ENCODE data around the gene BIRC6.
"Not testable (repeated sequence)": the region's sequence is repeated elsewhere in the genome, so short reads cannot be mapped to it uniquely, and the experiment has no call there.

The BIRC6 gene

DNA sequence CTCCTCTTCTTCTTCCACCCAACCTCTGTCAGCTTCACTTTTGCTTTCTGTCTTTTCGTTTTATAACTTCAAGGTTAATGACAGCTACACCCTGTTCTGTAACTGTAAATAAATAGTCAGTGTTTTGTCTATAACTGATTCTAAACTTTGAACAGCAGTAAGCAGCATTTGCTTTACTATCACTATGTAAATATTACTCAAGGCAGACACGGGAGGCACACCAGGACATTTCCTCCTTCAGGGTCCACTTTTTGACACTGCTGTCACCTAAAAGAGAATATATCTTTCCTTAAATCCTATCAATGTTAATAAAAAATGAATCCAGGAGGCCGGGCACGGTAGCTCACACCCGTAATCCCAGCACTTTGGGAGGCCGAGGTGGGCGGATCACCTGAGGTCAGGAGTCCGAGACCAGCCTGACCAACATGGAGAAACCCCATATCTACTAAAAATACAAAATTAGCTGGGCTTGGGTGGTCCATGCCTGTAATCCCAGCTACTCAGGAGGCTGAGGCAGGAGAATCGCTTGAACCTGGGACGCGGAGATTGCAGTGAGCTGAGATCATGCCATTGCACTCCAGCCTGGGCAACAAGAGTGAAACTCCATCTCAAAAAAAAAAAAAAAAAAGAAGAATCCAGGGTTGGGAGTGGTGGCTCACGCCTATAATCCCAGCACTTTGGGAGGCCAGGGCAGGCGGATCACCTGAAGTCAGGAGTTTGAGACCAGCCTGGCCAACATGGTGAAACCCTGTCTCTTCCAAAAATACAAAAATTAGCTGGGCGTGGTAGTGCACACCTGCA, 27.4 kb upstream of the BIRC6 start:
- not testable (repeated sequence) for H3F3A ChIP-seq (ENCODE audit: control insufficient read depth, insufficient read depth); H3K27ac ChIP-seq (ENCODE audit: low read depth, low read length); H3K79me2 ChIP-seq (ENCODE audit: control insufficient read depth, low read length); H3K36me3 ChIP-seq (ENCODE audit: control insufficient read depth, low read length); H3K27me3 ChIP-seq (ENCODE audit: control insufficient read depth, low read length); H3K4me1 ChIP-seq (ENCODE audit: control insufficient read depth, low read length); H3K4me2 ChIP-seq (ENCODE audit: low read length); H3K4me3 ChIP-seq (ENCODE audit: low read length); H3K9me3 ChIP-seq (ENCODE audit: control insufficient read depth, insufficient read depth, low read length); H3K9me2 ChIP-seq (replicated peaks; ENCODE audit: control insufficient read depth, low read length); H4K20me1 ChIP-seq (ENCODE audit: control insufficient read depth, insufficient read depth, low read depth, low read length)

DNA sequence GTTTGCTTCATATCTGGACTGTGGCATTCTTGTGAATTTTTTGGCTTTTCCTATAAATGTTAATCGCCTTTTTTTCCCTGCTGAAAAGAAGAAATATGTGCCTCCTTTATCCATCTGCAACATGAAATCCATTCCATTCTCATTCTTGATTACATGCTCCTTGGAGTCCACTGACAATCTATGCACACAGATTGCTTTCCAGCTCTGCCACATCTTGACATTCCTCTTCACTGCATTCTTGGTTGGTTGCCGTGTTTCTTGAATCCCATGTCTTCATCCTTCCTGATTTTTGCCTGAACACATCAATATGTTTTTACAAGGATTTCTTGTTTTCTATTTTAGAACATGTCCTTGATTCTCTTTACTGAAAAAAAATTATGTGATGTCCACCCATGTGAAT, 26.7 kb upstream of the BIRC6 start:
- Histone ChIP-seq H3K4me1 (ENCODE audit: control insufficient read depth, low read length) (no peaks in the 10 kb centered on the region), H3K79me2 (ENCODE audit: control insufficient read depth, low read length) (no peaks in the 10 kb centered on the region), H3K36me3 (ENCODE audit: control insufficient read depth, low read length) (no peaks in the 10 kb centered on the region), H3F3A (ENCODE audit: control insufficient read depth, insufficient read depth) (no peaks in the 10 kb centered on the region), H4K20me1 (ENCODE audit: control insufficient read depth, insufficient read depth, low read depth, low read length) (no peaks in the 10 kb centered on the region), H3K4me3 (ENCODE audit: low read length) (no peak overlapping the region), H3K27ac (ENCODE audit: low read depth, low read length) (no peak overlapping the region), H3K9me2 (replicated peaks; ENCODE audit: control insufficient read depth, low read length) (no peaks in the 10 kb centered on the region), H3K9me3 (ENCODE audit: control insufficient read depth, insufficient read depth, low read length) (no peaks in the 10 kb centered on the region), H3K4me2 (ENCODE audit: low read length) (no peak overlapping the region), H3K27me3 (ENCODE audit: control insufficient read depth, low read length) (no peaks in the 10 kb centered on the region)
- TF ChIP-seq, protein P1, sequence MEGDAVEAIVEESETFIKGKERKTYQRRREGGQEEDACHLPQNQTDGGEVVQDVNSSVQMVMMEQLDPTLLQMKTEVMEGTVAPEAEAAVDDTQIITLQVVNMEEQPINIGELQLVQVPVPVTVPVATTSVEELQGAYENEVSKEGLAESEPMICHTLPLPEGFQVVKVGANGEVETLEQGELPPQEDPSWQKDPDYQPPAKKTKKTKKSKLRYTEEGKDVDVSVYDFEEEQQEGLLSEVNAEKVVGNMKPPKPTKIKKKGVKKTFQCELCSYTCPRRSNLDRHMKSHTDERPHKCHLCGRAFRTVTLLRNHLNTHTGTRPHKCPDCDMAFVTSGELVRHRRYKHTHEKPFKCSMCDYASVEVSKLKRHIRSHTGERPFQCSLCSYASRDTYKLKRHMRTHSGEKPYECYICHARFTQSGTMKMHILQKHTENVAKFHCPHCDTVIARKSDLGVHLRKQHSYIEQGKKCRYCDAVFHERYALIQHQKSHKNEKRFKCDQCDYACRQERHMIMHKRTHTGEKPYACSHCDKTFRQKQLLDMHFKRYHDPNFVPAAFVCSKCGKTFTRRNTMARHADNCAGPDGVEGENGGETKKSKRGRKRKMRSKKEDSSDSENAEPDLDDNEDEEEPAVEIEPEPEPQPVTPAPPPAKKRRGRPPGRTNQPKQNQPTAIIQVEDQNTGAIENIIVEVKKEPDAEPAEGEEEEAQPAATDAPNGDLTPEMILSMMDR (IDR thresholded peaks at IDR 0.05; ENCODE audit: low read depth, low read length, poor library complexity, severe bottlenecking) = no peak
- no peak for TF ChIP-seq EZH2phosphoT487 (IDR thresholded peaks at IDR 0.05; ENCODE audit: borderline replicate concordance, low read length)

DNA sequence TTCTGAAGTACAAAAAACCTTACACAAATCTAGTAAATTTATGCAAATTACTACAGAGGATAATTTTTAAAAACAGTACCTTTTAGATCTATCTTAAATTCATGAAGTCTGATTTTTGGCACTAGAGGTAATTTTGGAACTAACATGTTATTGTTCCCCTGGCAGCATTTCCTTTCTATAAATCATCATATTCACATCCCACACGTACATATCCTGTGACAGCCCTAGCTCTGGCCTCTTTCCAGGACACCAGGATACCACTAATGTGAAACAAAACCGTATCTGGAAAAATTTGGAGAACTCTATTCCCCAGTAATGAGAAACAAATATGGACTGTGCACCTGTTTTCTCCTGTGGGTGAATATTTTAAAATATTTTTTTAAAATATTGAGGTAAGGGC, 14.0 kb upstream of the BIRC6 start:
- Histone ChIP-seq H3K79me2 (ENCODE audit: control insufficient read depth, low read length) (no peaks in the 10 kb centered on the region), H3K9me2 (replicated peaks; ENCODE audit: control insufficient read depth, low read length) (no peaks in the 10 kb centered on the region), H3K9me3 (ENCODE audit: control insufficient read depth, insufficient read depth, low read length) (no peaks in the 10 kb centered on the region), H3K4me2 (ENCODE audit: low read length) (no peak overlapping the region), H3F3A (ENCODE audit: control insufficient read depth, insufficient read depth) (no peaks in the 10 kb centered on the region), H3K4me3 (ENCODE audit: low read length) (no peak overlapping the region), H3K4me1 (ENCODE audit: control insufficient read depth, low read length) (no peaks in the 10 kb centered on the region), H3K36me3 (ENCODE audit: control insufficient read depth, low read length) (no peaks in the 10 kb centered on the region), H3K27me3 (ENCODE audit: control insufficient read depth, low read length) (0 out of 2 replicates have a peak, but pooled peaks cover 5% of the 10 kb centered on the region), H3K27ac (ENCODE audit: low read depth, low read length) (no peak overlapping the region), H4K20me1 (ENCODE audit: control insufficient read depth, insufficient read depth, low read depth, low read length) (no peaks in the 10 kb centered on the region)
- no peak for TF ChIP-seq EZH2phosphoT487 (IDR thresholded peaks at IDR 0.05; ENCODE audit: borderline replicate concordance, low read length)
- TF ChIP-seq, protein P1 (IDR thresholded peaks at IDR 0.05; ENCODE audit: low read depth, low read length, poor library complexity, severe bottlenecking) = no peak

DNA sequence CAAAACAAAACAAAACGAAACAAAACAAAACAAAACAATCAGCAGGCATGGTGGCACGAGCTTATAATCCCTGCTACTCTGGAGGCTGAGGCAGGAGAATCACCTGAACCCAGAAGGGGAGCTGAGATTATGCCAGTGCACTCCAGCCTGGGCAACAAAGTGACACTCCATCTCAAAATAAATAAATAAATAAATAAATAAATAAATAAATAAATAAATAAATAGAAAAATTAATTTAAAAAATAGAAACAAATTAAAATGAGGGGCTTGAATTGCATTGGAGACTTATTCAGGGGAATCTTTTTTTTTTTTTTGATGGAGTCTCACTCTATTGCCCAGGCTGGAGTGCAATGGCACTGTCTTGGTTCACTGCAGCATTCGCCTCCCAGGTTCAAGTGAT, 6.0 kb upstream of the BIRC6 start:
- H3K36me3 ChIP-seq (ENCODE audit: control insufficient read depth, low read length); H3K9me2 ChIP-seq (replicated peaks; ENCODE audit: control insufficient read depth, low read length); H3K4me2 ChIP-seq (ENCODE audit: low read length); H3K4me3 ChIP-seq (ENCODE audit: low read length); H3K27ac ChIP-seq (ENCODE audit: low read depth, low read length); H3F3A ChIP-seq (ENCODE audit: control insufficient read depth, insufficient read depth); H3K9me3 ChIP-seq (ENCODE audit: control insufficient read depth, insufficient read depth, low read length); H3K79me2 ChIP-seq (ENCODE audit: control insufficient read depth, low read length); H4K20me1 ChIP-seq (ENCODE audit: control insufficient read depth, insufficient read depth, low read depth, low read length); H3K27me3 ChIP-seq (ENCODE audit: control insufficient read depth, low read length); H3K4me1 ChIP-seq (ENCODE audit: control insufficient read depth, low read length): not testable (repeated sequence)
